ENCODE data around the gene CFAP46. TPM values are rescaled to one million over a fixed set of nuclear protein-coding genes. Genes with fewer than 3 reads are reported as not detected.

Gene CFAP46
- total RNA-seq, 1 donor = 0.09 TPM

DNA sequence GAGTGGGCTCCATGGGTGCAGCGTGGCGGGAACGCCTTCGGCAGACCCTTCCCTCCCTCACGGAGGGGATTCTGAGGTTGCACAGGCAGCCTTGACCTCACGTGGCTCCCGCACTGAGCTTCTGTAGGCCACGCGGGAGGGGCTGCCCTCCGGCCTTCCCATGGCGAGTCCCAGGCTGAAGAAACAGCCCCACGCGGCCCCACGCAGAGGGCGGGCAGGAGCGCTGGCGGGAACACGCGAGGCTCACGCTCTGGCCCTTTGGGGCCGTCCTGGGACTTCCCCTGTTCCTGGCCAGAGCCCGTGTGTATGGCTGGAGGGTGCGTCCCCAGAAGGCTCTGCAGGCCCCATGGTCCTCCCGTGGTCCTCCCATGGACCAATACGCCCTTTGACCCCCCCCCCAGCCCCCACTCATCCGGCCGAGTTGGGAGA is 134.7 kb downstream of the CFAP46 start:
- no peak for DNase-seq (ENCODE audit: low read depth)
- H3K4me3 ChIP-seq (ENCODE audit: low read depth, low read length) = no peak overlapping the region
- TF ChIP-seq, protein P1, sequence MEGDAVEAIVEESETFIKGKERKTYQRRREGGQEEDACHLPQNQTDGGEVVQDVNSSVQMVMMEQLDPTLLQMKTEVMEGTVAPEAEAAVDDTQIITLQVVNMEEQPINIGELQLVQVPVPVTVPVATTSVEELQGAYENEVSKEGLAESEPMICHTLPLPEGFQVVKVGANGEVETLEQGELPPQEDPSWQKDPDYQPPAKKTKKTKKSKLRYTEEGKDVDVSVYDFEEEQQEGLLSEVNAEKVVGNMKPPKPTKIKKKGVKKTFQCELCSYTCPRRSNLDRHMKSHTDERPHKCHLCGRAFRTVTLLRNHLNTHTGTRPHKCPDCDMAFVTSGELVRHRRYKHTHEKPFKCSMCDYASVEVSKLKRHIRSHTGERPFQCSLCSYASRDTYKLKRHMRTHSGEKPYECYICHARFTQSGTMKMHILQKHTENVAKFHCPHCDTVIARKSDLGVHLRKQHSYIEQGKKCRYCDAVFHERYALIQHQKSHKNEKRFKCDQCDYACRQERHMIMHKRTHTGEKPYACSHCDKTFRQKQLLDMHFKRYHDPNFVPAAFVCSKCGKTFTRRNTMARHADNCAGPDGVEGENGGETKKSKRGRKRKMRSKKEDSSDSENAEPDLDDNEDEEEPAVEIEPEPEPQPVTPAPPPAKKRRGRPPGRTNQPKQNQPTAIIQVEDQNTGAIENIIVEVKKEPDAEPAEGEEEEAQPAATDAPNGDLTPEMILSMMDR (IDR thresholded peaks at IDR 0.05; ENCODE audit: insufficient read depth, low read length) = no peak

DNA sequence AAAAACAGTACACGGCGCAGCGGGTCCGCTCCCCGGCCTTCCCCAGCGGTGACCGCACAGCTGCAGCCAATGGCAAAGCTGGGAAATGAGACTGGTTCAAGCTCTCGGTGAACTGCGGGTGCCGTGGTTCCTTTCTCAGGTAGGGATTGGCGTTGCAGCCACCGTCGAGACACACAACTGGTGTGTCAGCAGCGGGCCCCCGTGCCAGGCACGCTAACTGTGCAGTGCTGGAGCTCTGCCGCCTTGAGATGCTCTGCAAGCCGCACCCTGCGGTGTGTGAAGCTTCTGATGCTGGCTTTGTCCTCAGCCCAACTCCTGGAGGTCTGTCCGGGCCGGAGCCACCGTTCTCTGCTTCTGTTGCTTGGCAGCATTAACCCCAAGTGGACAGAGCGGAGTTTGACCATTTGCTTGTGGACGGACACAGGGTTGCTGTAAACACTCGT is 135.8 kb downstream of the CFAP46 start:
- TF ChIP-seq, protein P1 (IDR thresholded peaks at IDR 0.05; ENCODE audit: insufficient read depth, low read length) = no peak
- H3K4me3 ChIP-seq (ENCODE audit: low read depth, low read length) = no peak overlapping the region
- DNase-seq (ENCODE audit: low read depth) = no peak

- peak; percentile 2 for DNase-seq (ENCODE audit: low read depth)
- no peak overlapping the region for H3K4me3 ChIP-seq (ENCODE audit: low read depth, low read length)
- TF ChIP-seq, protein P1 (IDR thresholded peaks at IDR 0.05; ENCODE audit: insufficient read depth, low read length) = no peak
Observed at GRCh38 chr10:132806110-132806509, 136.3 kb downstream of the CFAP46 start.

DNA sequence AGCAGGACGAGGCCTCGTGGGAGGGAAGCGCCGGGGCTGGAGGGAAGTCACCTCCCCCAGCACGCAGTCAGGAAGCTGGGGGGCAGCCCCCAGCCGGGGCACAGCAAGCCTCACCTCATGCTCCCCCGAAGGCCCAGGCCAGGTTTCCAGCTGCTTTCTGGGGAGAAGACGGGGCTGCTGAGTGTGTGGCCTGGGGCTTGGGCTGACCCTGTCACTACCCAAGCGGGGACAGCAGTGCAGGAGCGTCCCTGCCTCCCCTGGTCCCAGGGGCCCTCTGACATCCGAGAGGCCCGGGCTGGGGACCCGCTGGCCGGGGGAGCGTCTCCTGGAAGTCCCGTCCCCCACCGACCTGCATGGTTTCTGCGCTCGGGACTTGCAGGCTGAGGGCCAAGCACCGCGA is 136.8 kb downstream of the CFAP46 start:
- DNase-seq (ENCODE audit: low read depth) = no peak
- TF ChIP-seq, protein P1 (IDR thresholded peaks at IDR 0.05; ENCODE audit: insufficient read depth, low read length) = no peak
- H3K4me3 ChIP-seq (ENCODE audit: low read depth, low read length) = no peak overlapping the region

DNA sequence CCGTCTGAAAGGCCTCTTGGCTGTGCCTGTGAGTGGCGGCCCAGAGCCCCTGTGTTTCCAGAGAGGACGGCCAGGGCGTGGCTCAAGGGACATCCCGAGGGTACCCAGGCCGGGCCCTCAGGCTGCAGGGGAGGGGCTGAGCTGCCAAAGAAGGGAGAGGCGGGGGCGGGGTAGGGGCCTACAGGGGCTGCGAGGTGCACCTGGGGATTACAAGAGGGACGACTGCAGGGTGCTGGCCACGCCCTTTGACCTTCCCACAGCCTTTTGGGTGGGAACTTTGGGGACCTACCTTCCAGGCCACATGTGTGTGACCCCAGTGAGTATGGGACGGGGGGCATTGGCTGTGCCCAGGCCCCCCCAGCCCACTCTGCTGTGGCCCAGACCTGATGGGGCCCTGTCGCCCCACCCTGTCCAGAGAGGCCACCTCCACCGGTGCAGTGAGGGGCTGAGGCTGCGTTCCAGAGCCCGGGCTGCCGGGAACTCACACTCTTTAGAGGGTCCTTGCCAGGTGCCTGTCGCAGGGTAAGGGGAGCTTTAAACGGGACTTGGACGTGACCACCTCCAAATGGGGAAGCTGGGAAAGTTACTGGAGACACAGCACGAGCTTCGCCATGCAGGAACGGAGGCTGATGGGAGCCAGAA is 137.5 kb downstream of the CFAP46 start:
- TF ChIP-seq, protein P1 (IDR thresholded peaks at IDR 0.05; ENCODE audit: insufficient read depth, low read length) = no peak
- no peak for DNase-seq (ENCODE audit: low read depth)
- no peak overlapping the region for H3K4me3 ChIP-seq (ENCODE audit: low read depth, low read length)

DNA sequence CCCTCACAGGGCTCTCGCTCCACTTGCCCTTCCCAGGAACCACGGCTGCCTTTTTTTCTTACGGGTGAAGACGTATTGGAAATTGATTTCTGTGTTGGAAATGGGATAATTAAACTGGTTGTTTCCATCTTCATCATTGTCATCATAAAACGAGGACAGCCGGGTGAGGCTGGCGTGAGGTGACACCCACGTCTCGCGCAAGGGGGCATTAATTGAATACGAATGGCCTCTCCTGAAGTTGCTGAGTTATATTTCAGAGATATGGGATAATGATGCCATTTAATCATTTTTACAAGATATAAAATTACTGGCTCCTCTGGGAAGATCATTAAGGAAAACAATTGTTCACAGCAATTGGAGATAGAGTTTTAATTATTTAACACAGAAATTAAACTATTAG is 138.1 kb downstream of the CFAP46 start:
- DNase-seq (ENCODE audit: low read depth) = no peak

More for the DNA sequence above, 138.1 kb downstream of the CFAP46 start:
- TF ChIP-seq, protein P1 (IDR thresholded peaks at IDR 0.05; ENCODE audit: insufficient read depth, low read length) = no peak
- no peak overlapping the region for H3K4me3 ChIP-seq (ENCODE audit: low read depth, low read length)

Measured in fibroblast of the aortic adventitia (primary cell).